Activated CD4-positive, alpha-beta T cell treated with anti-CD3 and anti-CD28 coated beads, Interleukin-2, amount 50 U/mL, for 48 hours (primary cell): ENCODE results near the gene GJD2.

Experiments
- DNase-seq, 2 experiments: peaks; one replicate each; pipeline ENCODE4 v3.0.0-alpha.2; 2020

GJD2 gene

GRCh38 chr15:34772312-34772711 is 17.5 kb upstream of the GJD2 start:
- no peak for DNase-seq

- no peak for DNase-seq
Observed at GRCh38 chr15:34769711-34770110, 14.9 kb upstream of the GJD2 start.

GRCh38 chr15:34768530-34768929 is 13.7 kb upstream of the GJD2 start:
- DNase-seq: no peak

- no peak for DNase-seq
Observed at GRCh38 chr15:34765741-34766140, 10.9 kb upstream of the GJD2 start.

- no peak for DNase-seq
Observed at GRCh38 chr15:34760909-34761308, 6.1 kb upstream of the GJD2 start.

GRCh38 chr15:34759992-34760391 is 5.2 kb upstream of the GJD2 start:
- no peak for DNase-seq

GRCh38 chr15:34759347-34759746 is 4.5 kb upstream of the GJD2 start:
- DNase-seq: no peak

- no peak for DNase-seq
Observed at GRCh38 chr15:34757262-34757661, 2.5 kb upstream of the GJD2 start.

GRCh38 chr15:34755419-34755773 is 598 bp upstream of the GJD2 start:
- no peak for DNase-seq

GRCh38 chr15:34754171-34754601 is 612 bp downstream of the GJD2 start:
- no peak for DNase-seq

GRCh38 chr15:34753236-34753894 is 1.4 kb downstream of the GJD2 start:
- DNase-seq: no peak

- DNase-seq: no peak
Observed at GRCh38 chr15:34749691-34750090, 5.1 kb downstream of the GJD2 start.

GRCh38 chr15:34739346-34739745 is 15.5 kb downstream of the GJD2 start:
- DNase-seq: no peak

- no peak for DNase-seq
Observed at GRCh38 chr15:34738002-34738401, 16.8 kb downstream of the GJD2 start.

- DNase-seq: no peak
Observed at GRCh38 chr15:34737477-34737876, 17.3 kb downstream of the GJD2 start.

GRCh38 chr15:34734303-34734702 is 20.5 kb downstream of the GJD2 start:
- DNase-seq: no peak

- DNase-seq: no peak
Observed at GRCh38 chr15:34733621-34734020, 21.2 kb downstream of the GJD2 start.

GRCh38 chr15:34732430-34732829 is 22.4 kb downstream of the GJD2 start:
- DNase-seq: no peak

- no peak for DNase-seq
Observed at GRCh38 chr15:34730701-34731100, 24.1 kb downstream of the GJD2 start.

- DNase-seq: no peak
Observed at GRCh38 chr15:34729886-34730285, 24.9 kb downstream of the GJD2 start.

- DNase-seq: no peak
Observed at GRCh38 chr15:34729056-34729455, 25.7 kb downstream of the GJD2 start.

- no peak for DNase-seq
Observed at GRCh38 chr15:34726406-34727100, 28.2 kb downstream of the GJD2 start.

GRCh38 chr15:34725556-34725955 is 29.2 kb downstream of the GJD2 start:
- DNase-seq: no peak

- DNase-seq: no peak
Observed at GRCh38 chr15:34724481-34724880, 30.3 kb downstream of the GJD2 start.

- DNase-seq: no peak
Observed at GRCh38 chr15:34722439-34722836, 32.4 kb downstream of the GJD2 start.
